HG03280 (cell line): Measurements from ENCODE around the gene DNAJC22.
A peak's percentile ranks its signal among the peaks of the same experiment; 100 is the strongest.
"Not testable (repeated sequence)": the region's sequence is repeated elsewhere in the genome, so short reads cannot be mapped to it uniquely, and the experiment has no call there.

ENCODE experiments used
- ATAC-seq: cut with Tn5 transposase; IDR thresholded peaks from one replicate; pipeline ENCODE4 v1.9.1; 2021; ENCODE audit warnings: mild to moderate bottlenecking, moderate library complexity; ENCODE audit not compliant: unreplicated experiment

DNAJC22 gene

DNA sequence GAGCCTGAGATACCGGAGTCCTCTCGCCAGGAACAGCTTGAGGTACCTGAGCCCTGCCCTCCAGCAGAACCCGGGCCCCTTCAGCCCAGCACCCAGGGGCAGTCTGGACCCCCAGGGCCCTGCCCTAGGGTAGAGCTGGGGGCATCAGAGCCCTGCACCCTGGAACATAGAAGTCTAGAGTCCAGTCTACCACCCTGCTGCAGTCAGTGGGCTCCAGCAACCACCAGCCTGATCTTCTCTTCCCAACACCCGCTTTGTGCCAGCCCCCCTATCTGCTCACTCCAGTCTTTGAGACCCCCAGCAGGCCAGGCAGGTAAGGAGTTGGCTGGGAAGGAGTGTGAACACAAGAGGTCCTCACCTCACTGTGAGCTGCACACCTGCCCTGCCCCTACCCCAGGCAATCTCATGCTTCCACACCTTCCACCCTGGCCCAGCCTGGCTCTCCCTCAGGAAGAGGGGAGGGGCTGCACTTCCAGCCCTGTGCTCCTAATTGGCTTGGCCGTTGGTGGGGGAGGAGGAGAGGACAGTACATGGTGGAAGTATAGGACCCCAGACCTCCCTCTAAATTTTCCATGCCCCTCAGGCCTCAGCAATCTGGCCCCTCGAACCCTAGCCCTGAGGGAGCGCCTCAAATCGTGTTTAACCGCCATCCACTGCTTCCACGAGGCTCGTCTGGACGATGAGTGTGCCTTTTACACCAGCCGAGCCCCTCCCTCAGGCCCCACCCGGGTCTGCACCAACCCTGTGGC lies 15.9 kb upstream of the DNAJC22 start:
- ATAC-seq: no peak

DNA sequence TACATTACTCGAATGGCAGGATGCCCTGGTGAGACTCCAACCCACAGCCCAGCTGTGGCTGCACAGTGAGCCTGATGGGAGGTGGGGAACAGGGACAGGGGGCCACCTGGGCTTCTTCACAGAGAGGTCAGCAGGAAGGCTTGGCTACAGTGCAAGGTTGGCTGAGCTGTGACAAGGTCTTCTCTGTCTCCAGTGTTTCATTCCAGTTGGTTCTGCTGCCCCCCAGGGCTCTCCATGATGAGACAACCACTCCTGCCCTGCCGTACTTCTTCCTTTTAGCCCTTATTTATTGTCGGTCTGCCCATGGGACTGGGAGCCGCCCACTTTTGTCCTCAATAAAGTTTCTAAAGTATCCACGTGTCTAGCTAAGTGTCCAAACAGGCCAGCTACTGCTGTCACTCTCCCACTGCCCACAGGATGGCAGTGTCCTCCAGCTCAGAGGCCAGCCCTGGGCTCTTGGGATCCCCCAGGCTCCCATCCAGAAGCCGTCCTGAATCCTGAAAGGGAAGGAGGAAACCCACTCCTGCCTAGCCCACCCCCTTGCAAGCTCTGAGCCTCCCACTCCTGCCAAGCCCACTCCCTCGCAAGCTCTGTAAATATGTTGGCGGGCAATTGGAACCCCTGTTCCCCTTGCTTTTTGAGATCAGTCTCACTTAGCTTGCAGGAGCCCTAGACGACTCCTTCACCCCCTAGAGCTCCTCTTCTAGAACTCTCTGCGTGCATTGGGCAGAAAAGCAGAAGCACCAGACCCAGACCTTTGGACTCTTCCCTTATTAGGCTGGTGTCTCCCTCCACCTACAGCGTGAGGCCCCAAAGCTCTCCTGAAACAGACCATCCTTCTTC lies 15.1 kb upstream of the DNAJC22 start:
- no peak for ATAC-seq

DNA sequence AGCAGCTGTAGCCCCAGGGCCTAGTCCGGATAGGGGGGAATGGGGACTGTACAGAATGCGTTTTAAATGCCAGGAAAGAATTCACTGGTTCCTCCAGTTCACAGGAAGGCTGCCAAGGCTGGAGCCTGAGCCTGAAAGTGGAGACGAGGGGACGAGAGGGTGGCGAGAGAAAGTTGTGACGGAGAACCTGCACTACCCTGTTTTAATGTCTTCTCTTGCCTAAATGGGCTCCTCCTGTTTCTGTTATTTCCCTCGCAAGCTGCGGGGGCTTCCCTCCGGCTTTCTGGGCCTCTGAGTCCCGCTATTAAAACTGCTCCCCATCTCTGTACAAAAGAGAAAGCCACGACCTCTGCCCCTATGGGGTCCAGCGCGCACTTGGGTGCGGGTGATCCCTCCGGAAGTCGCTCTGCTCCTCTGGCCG lies 14.2 kb upstream of the DNAJC22 start:
- no peak for ATAC-seq

DNA sequence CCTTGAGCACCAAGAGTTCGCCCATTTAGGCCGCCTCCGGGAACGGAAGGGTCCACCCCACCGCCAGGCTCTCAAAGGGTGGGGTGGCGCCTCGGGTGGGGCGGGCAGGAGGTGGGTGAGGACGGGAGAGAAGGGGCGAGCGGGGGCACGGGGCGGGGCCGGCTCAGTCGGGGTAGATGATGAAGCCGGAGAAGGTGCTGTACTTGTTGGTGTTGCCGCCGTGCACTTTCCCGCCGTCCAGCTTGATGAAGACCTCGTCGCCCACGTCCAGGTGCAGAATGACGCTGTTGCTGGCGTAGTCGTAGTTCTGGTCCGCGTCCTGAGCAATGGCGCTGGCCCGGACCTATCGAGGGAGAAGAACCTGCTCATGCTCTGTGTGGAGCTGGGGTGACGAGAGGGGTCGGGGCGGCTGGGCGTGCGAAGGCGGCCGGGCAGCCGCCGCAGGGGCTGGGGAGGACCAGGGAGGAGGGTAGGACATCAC lies 13.8 kb upstream of the DNAJC22 start:
- ATAC-seq: no peak

DNA sequence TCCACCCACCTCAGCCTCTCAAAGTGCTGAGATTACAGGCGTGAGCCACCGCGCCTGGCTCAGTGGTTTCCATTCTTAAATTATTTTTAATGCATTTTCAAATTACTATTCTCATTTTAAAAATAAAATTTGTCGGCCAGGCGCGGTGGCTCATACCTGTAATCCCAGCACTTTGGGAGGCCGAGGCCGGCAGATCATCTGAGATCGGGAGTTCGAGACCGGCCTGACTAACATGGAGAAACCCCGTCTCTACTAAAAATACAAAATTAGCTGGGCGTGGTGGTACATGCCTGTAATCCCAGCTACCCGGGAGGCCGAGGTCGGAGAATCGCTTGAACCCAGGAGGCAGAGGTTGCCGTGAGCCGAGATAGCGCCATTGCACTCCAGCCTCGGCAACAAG lies 12.9 kb upstream of the DNAJC22 start:
- ATAC-seq: not testable (repeated sequence)

DNA sequence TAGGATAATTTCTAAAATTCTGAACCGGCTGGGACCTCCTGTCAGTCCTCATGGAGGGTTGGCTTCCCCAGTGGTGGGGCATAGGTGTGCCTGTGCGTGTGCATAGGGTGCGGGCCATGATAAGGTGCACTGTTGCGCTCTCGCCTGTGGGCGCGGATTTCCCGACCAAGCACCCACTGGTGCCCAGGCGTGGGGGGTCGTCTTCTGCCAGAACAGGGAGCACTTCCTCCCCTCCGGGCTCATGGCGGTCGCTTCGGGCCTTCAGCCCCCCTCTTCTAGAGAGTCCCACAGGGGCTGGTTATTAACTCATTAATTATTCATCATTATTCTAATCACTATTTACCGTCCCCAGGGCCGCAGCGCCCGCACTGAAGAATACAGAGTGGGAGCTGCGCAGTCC lies 12.5 kb upstream of the DNAJC22 start:
- no peak for ATAC-seq

DNA sequence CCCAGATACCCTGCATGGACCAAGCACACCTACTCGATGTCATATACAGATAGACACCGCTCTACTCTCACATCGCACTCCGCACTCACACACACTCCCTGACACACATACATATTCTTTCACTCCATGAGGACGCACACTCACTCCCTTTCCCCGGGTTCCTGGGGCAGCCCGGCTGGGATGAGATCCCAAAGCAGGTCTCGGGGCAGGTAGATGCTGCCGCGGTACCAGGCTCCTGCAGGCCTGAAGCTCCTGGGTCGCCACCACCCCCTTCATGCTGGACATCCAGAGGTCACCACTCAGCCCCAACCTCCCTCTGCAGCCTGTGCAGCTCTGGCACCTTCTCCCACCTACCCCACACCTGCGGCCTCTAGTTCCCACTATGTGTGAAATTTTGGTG lies 12.0 kb upstream of the DNAJC22 start:
- ATAC-seq: no peak

DNA sequence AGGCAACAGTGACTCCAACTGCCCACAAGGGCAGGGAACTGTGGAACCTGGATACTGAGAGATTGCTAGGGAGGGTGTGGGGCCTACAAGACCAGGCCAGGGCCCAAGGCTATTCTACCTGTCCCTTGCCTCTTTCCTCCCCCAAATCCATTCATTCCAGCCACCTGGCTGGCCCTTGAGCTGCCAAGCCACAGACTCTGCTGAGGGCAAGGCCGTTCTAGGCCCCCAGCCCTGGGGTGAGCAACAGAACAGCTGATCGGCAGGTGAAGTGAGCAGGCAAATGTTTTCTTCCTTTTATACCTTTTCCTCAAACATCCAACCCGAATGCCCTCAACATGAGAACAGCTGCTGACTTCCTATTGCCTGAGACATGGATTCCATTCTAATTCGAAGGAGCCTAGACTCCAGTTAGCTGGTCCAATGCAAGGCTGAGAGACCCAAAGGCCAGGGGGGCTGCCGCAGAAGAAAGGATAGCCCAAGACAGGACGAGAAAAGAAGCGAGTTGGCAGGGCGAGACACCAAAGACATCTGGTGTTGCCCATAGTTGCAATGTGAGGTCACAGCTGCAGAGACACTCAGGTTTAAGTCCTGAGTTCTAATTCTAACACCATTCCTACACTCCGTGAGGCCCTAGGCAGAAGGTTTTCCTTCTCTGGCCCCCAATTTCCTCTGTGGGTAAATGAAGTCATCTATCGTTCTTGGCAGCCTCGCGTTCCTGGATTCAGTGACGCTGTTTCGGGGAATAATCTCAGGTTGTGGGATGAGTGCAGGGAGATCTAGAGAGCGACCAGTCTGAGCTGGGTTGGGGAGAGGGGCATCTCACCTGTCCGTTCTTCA lies 11.4 kb upstream of the DNAJC22 start:
- ATAC-seq: no peak

DNA sequence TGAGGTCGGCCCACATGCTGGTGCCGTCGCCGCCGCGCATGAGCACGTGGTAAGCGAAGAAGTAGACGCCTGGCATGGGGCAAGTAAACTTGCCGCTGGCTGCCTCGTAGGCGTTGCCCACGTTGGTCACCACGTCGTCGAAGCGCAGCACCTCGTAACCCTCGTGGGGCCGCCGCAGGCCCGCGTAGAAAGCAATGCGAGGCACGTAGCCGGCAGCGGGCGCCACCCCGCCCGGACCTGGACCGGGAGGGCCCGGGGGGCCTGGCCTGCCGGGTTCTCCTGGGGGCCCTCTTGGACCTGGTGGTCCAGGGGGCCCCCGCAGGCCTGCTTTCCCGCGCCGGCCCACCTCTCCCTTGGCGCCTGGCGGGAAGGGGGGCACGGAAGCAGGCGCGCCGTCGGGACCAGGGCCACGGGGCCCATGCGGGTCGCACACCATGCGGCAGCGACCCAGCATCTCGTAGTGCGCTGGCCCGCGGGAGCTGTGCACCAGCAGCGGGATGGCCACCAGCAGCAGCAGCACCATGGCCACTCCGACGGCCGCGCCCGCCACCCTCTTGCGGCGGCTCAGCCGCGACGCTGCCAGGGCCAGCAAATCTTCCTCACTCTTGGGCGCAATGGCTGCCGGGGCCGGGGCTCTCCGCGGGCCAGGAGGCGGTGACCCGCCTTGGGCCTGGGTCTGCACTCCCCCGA lies 10.6 kb upstream of the DNAJC22 start:
- no peak for ATAC-seq

DNA sequence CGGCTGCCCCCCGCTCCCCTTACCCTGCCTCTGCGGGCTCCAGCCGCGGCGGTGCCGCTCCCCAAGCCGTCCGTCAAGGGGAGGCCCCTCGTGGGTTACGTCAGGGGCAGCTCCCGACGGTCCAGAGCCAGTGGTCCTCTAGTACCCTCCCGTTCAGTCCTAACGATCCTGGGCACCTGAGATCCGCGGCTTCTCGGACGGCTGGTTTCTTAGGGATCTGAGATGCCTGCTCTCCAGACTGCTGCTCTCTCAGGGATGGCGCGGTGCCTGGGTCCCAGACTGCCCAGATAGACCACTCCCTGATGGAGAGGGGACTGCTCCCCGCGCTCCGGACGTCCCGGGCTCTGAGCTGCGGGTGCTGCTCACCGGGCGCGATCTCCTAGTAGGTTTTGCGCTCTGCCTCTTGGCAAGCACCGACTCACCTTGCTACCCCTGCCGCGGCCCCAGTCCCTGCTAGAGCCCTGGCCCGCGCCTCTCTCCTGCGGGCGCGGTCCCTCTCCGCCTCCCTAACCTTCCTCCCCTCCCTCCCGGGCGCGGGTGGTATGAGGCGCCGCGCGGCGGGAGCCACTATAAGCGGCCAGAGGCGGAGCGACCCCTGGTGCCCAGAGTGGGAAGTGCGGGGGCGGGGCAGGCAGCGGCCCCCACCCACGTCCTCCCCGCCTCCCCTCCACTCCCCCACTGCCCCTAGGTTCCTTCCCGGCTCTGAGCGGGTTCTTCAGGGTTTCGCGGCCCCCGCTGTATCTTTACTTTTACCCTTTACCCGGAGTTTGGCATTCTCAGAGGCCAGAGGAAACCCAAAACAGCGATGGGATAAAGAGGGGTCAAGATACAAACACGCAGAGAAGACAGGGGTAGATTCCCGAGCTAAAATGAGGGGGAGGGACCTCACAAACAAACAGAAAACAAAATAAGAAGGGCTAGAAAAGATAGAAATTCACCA lies 9.8 kb upstream of the DNAJC22 start, which contains the start of gene C1QL4:
Gene C1QL4 (minus strand): TSS at position 544 of the 940 bp plus-strand sequence. CDS start 711 bp downstream, outside the sequence.
- peak; percentile 63 for ATAC-seq

DNA sequence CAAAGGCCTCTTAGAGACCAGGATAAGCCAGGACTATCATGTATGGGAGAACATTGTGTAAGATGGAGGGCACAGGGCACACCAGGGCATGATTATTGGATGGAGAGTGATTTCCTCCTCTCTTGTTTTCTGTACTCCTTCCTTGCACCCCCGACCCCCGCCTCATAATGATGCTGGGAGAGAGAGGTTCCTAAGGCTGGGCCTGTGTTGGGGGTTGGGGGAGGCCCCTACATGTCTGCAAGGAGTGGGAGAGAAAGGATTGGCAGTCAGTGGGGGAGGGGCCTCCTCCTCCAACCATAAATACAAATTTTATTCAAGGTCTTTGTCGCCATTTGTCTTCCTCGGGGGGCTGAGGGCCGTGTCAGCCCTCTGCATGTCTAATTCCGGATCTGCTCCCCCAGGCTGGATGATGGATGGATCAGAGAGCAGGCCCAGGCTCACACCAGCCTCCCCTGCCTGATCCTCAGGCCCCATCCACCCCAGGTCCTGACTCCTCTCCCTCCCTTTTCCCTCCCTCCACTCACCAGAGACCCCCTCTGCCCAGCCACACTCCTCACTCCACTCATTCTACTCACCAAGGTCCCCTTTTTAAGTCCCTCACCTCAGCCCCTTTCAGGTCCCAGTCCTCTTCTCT lies 7.7 kb upstream of the DNAJC22 start:
- no peak for ATAC-seq

DNA sequence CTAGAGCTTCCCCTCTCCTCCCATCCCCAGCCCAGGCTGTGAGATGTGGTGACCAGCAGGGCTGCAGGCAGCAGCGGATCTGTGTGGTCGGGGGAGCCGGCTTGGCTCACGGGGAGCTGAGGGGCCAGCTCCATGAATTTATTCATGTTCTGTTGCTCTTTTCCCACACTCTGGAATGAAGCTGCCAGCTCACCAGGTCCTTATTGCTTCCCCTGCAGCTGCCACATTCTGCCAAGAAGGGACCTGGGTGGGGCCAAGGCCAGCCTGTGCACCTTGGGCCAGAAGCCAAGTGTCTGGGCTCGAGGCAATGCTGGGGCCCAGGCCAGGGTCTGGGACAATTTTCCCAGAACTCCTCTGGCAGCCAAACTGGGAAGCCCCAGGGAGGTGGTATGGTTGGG lies 7.2 kb upstream of the DNAJC22 start:
- no peak for ATAC-seq

DNA sequence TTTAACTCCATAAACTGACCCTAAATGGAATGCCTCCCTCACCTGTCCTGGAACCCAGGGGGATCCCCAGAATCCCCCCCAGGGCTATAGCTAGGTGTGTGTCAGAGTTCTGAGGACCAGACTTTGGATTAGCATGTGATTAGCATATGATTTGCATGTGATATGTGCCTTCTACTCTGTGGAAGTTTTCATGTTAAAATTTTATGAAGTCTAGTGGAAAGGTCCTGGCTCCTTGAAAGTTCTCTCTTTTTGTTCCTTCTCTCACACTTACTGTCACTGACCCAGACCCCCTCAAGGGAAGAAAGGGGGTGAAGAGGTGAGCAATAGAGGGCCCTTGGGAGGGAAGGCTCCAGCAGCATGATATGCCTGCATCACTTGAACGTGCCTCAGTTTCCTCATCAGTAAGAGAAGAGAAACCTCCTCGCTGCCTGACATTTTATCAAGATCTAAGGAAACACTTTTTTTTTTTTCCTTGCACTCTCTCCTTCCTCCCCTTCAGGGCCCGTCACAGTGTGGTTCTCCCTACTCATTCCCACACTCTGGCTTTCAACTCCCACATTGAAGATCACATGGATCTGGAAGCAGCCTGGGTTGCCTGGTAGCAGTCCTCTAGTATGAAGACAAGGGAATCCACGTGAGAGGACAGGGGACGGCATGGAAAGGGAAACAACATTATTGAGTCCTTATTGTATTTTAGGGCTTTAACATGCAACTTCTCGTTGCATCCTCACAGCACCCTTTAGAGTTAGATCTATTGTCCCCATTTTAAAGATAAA lies 6.4 kb upstream of the DNAJC22 start:
- ATAC-seq: no peak

DNA sequence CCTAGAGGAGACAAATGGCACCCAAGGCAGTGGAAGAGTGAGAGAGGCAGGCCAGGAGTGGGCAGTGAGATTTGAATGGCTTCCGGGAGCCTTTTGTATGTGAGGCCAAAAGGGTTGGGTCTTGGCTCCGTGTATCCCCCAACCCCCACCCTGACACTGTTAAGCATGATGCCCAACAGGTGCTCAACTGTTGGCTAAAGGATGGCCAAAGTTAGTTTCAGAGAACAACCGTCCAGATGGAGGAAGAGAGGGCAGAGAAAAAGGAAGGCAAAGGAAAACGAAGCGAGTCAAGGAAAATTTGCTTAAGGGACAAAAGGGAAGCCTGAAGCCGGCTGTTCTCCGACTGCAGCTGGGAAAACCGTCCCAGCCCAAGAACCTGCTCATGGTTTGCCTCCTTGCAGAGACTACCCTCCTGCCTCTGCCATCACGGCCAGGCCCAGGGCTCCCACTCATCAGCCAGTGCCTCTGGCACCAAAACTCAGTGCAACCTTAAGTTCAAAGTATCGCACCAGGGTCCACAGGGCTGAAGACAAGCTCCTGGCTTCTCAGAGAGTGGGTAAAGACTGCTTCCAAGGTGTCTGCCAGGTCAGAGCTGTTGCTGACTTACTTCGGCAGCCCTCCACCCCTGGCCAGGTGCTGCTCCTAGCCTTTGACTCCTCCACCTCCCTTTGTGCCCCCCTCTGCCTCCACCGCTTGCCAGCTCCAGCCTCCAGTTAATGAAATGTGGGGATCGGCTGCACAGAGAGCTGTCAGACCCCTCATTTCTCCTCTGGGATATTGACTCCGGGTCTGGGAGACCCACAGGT lies 5.5 kb upstream of the DNAJC22 start:
- no peak for ATAC-seq

DNA sequence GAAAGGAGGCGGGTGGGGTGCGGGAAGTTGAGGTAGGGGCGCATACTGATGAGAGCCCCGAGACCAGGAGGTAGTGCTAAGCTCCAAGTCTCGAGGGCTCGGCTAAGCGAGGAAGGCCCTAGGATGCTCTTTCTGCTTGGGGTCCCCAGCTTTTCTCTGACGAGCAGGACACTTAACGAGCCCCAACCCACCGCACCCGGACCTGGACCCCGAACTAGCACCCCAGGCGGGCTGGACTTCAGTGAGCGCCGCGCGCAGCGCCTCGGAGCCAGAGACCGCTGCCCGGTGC lies 5.0 kb upstream of the DNAJC22 start:
- no peak for ATAC-seq

DNA sequence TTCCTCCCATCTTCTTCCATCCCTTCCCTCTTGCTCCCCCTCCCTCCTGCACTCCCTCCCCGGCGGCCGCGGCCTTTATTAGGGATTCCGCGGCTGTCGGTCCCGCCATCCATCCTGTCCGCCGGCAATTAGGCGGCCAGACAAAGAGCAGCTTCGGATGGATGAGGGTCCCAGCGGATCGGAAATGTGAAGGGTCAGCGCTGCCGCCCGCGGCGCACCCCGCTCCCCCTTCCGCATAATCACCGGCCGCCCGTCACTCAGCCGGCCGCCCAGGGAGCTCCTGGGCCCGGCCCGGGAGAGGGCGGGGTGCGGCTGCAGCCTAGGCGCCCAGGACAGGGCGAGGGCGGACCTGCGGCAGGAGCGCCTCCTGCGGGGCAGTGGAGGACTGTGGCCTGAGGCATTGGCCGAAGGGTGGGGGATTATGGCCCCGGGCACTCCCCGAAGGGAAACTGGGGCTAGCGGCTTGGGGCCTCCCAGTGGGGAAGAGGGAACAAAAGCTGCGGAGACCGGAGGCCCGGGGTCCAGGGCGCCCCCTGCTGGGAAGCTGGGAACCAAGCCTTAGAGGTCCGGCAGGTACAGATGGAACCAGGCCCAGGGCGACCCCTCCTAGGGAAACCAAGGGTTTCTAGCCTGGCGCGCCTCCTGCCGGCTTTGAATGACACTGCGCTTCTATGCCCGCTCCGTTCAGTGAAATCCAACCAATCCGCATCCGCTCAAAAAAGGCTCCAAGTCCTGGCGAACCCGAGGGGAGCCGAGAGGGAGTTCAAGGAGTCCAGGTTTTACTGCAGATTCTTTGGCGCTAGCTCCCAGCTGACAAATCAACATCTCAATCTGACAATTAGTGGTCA lies 4.4 kb upstream of the DNAJC22 start:
- no peak for ATAC-seq
